Left lung (tissue), 10 donors: Measurements from ENCODE around the gene MSH5. TPM values are rescaled to one million over a fixed set of nuclear protein-coding genes. Genes with fewer than 3 reads are reported as not detected.
A peak's percentile ranks its signal among the peaks of the same experiment; 100 is the strongest.
"Not testable (repeated sequence)": the region's sequence is repeated elsewhere in the genome, so short reads cannot be mapped to it uniquely, and the experiment has no call there.

Experiments
- ATAC-seq: fragments of 200-7000 bp; cut with Tn5 transposase; one replicate; pipeline ENCODE4 v1.9.1; 2020; ENCODE audit warnings: moderate library complexity
- DNase-seq, 4 donors: peaks; one replicate each; pipeline ENCODE4 v3.0.0-alpha.2; 2013 to 2020
- H3K27ac ChIP-seq, 2 donors: fragments of 200-600 bp; sonication (generic) in 1 of 2; one replicate each; pipeline versions ENCODE4 v1.5.0 to v1.8.0; 2020 to 2021
- H3K27me3 ChIP-seq, 2 donors: fragments of 200-600 bp; sonication (generic) in 1 of 2; one replicate each; pipeline versions ENCODE4 v1.5.0 to v1.8.0; 2020 to 2021
- H3K36me3 ChIP-seq, 2 donors: fragments of 200-600 bp; sonication (generic) in 1 of 2; one replicate each; pipeline versions ENCODE4 v1.5.0 to v1.8.0; 2020 to 2021
- H3K4me1 ChIP-seq, 2 donors: fragments of 200-600 bp; one replicate each; pipeline ENCODE4 v1.8.0; 2021
- H3K4me3 ChIP-seq, 2 donors: fragments of 200-600 bp; sonication (generic) in 1 of 2; one replicate each; pipeline versions ENCODE4 v1.5.0 to v1.8.0; 2020 to 2021; ENCODE audit warnings: mild to moderate bottlenecking in 1 of 2
- H3K9me3 ChIP-seq, 2 donors: fragments of 200-600 bp; sonication (generic) in 1 of 2; one replicate each; pipeline versions ENCODE4 v1.5.0 to v1.8.0; 2020 to 2021
- intact Hi-C, 2 donors: fragments of 100-400 bp; cut with DNase I; formaldehyde crosslinking; loops; one replicate each; pipeline versions ENCODE4 v1.11.2 to v1.14.2; 2022
- polyA plus RNA-seq, 6 donors: library from polyadenylated mRNA; unstranded; fragments of 120-200 nt; gene quantifications; one replicate each; pipeline ENCODE4 v1.2.1, GENCODE V29; 2013; ENCODE audit not compliant: insufficient read length in 6 of 6
- total RNA-seq, 2 donors: library from RNA; stranded (reverse); fragmentation: NEBNext Ultra II Directional; extraction: Animal tissue kit (Norgen Biotek cat#: 25700); gene quantifications; one replicate each; pipeline ENCODE4 v1.2.1, GENCODE V29; 2021
- TF ChIP-seq, protein P1 (sequence below), 2 donors: fragments of 200-600 bp; sonication (generic) in 1 of 2; IDR thresholded peaks; one replicate each; pipeline versions ENCODE4 v1.5.0 to v1.8.0; 2021; ENCODE audit warnings: antibody characterized with exemption in 2 of 2
- donor health status: DM: no; HTN: yes; CAD: no.
- donor health status: DM: no; HTN: no; CAD: no.

Gene MSH5
- total and polyA plus RNA-seq, 8 donors = 9.7 to 49.8 (median 36.7) TPM

GRCh38 chr6:31794866-31795615 lies 55.2 kb downstream of the MSH5 start:
- Histone ChIP-seq H3K27ac (peak overlapping the region; percentile 93 to 96), H3K4me1 (peaks cover 15 to 45% of the 10 kb centered on the region in 2 donors), H3K36me3 (peaks cover 0 to 36% of the 10 kb centered on the region in 2 donors), H3K27me3 (no peaks in the 10 kb centered on the region), H3K9me3 (no peaks in the 10 kb centered on the region), H3K4me3 (peak overlapping the region; percentile 90 to 97)
- intact Hi-C loops = no loop called here
- TF ChIP-seq, protein P1, sequence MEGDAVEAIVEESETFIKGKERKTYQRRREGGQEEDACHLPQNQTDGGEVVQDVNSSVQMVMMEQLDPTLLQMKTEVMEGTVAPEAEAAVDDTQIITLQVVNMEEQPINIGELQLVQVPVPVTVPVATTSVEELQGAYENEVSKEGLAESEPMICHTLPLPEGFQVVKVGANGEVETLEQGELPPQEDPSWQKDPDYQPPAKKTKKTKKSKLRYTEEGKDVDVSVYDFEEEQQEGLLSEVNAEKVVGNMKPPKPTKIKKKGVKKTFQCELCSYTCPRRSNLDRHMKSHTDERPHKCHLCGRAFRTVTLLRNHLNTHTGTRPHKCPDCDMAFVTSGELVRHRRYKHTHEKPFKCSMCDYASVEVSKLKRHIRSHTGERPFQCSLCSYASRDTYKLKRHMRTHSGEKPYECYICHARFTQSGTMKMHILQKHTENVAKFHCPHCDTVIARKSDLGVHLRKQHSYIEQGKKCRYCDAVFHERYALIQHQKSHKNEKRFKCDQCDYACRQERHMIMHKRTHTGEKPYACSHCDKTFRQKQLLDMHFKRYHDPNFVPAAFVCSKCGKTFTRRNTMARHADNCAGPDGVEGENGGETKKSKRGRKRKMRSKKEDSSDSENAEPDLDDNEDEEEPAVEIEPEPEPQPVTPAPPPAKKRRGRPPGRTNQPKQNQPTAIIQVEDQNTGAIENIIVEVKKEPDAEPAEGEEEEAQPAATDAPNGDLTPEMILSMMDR (IDR thresholded peaks at IDR 0.05) = no peak
- DNase-seq (peak in 3 of 4 donors; percentile 19 to 74 (median 53)), ATAC-seq (peak; percentile 16)

DNA sequence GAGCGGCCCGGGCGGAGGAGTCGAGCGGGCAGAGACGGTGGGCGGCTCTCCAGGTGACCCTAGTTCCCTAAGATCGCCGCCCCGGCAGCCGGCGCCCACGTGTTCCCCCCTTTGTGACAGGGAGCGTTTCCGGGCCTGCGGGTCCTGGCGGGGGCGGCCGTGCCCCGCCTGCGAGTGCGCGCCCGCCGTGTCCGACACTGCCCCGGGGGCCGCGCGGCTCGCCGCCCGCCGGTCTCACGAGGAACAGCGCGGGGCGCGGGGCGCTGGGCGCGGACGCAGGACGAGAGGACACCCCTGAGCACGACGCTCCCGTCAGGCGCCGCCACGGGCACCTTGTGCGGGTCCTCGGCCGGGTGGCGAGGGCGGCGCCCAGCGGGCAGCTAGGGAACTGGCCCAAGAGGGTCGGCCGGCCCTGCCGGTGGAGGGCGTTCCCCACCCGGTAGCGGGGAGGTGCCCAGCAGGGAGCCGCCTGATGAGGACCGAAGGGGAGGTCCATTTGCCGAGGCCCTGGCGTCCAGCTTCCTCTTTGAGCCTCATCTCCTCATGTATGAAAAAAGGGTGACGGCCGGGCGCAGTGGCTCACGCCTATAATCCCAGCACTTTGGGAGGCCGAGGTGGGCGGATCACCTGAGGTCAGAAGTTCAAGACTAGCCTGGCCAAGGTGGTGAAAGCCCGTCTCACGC lies 56.0 kb downstream of the MSH5 start, which contains the start of gene VARS1:
Gene VARS1, minus strand, starts transcription at position 137 of the 683 bp plus-strand sequence. CDS start 535 bp downstream, outside the sequence.
- peaks cover 0 to 28% of the 10 kb centered on the region in 2 donors for H3K36me3 ChIP-seq
- intact Hi-C loops = no loop called here
- ATAC-seq = peak; percentile 98

GRCh38 chr6:31796993-31797385 lies 57.2 kb downstream of the MSH5 start:
- TF ChIP-seq, protein P1 (IDR thresholded peaks at IDR 0.05) = no peak
- intact Hi-C loops = no loop called here
- no peaks in the 10 kb centered on the region for H3K9me3 ChIP-seq
- peaks cover 0 to 26% of the 10 kb centered on the region in 2 donors for H3K36me3 ChIP-seq
- H3K4me3 ChIP-seq = no peak overlapping the region
- peaks cover 15 to 45% of the 10 kb centered on the region in 2 donors for H3K4me1 ChIP-seq
- peak overlapping the region; percentile 7 to 96 for H3K27ac ChIP-seq
- H3K27me3 ChIP-seq = no peaks in the 10 kb centered on the region
- DNase-seq = no peak
- ATAC-seq = no peak

More for the DNA sequence above, 56.0 kb downstream of the MSH5 start, which contains the start of gene VARS1:
- TF ChIP-seq, protein P1 (IDR thresholded peaks at IDR 0.05) = peak; percentile 89 to 93
- Histone ChIP-seq H3K4me3 (peak within 1 kb of the TSS; percentile 90 to 97), H3K27me3 (no peaks in the 10 kb centered on the region), H3K27ac (peak within 1 kb of the TSS; percentile 93 to 96), H3K4me1 (peaks cover 15 to 45% of the 10 kb centered on the region in 2 donors), H3K9me3 (no peaks in the 10 kb centered on the region)
- DNase-seq = peak; percentile 92 to 100 (median 94)

GRCh38 chr6:31797588-31797987 lies 57.8 kb downstream of the MSH5 start:
- intact Hi-C loops = no loop called here
- TF ChIP-seq, protein P1 (IDR thresholded peaks at IDR 0.05) = no peak
- ATAC-seq (no peak), DNase-seq (peak in 1 of 4 donors; percentile 8)
- peak overlapping the region in 1 of 2 donors; percentile 96 for H3K27ac ChIP-seq
- H3K4me1 ChIP-seq = peaks cover 15 to 45% of the 10 kb centered on the region in 2 donors
- H3K9me3 ChIP-seq = no peaks in the 10 kb centered on the region
- no peak overlapping the region for H3K4me3 ChIP-seq
- peaks cover 0 to 26% of the 10 kb centered on the region in 2 donors for H3K36me3 ChIP-seq
- H3K27me3 ChIP-seq = no peaks in the 10 kb centered on the region

GRCh38 chr6:31799781-31800180 lies 60.0 kb downstream of the MSH5 start:
- H3K4me1 ChIP-seq = peaks cover 6 to 28% of the 10 kb centered on the region in 2 donors
- no peak overlapping the region for H3K27ac ChIP-seq
- TF ChIP-seq, protein P1 (IDR thresholded peaks at IDR 0.05) = no peak
- no peak for DNase-seq
- no peaks in the 10 kb centered on the region for H3K9me3 ChIP-seq
- intact Hi-C loops = no loop called here
- no peak for ATAC-seq
- H3K36me3 ChIP-seq = peaks cover 0 to 36% of the 10 kb centered on the region in 2 donors
- H3K4me3 ChIP-seq = no peak overlapping the region
- H3K27me3 ChIP-seq = no peaks in the 10 kb centered on the region

DNA sequence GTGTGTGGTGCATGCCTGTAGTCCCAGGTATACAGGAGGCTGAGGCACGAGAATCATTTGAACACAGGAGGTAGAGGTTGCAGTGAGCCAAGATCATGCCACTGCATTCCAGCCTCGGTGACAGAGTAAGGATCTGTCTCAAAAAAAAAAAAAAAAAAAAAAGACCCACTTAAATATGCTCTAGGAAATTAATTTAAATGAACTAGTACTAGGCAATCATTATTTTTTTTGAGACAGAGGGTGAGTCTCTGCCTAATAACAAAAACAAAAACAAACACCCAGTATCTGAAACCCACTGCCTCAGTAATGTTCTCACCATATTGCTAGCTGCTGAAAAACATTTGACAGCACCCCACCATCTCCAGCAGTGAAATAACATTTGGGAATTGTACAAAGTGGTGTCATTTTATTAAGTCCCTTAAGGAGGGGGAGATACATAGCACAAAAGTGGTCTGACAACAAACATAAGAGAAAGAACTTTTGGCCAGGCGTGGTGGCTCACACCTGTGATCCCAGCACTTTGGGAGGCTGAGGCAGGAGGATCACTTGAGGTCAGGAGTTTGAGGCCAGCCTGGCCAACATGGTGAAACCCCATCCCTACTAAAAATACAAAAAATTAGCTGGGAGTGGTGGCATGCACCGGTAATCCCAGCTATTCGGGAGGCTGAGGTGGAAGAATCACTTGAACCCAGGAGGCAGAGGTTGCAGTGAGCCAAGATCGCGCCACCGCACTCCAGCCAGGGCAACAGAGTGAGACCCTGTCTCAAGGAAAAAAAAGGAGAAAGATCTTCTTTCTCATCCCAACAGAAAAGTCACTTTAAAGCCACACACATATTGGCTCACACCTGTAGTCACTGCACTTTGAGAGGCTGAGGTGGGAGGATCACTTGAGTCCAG lies 61.5 kb downstream of the MSH5 start:
- peaks cover 0 to 36% of the 10 kb centered on the region in 2 donors for H3K36me3 ChIP-seq
- intact Hi-C loops, DNase-seq, H3K27me3 ChIP-seq, H3K4me3 ChIP-seq, H3K9me3 ChIP-seq, H3K27ac ChIP-seq, ATAC-seq: not testable (repeated sequence)
- H3K4me1 ChIP-seq = peaks cover 8 to 34% of the 10 kb centered on the region in 2 donors
